HCT116 (cell line): ENCODE measurements around the gene FBXO7. TPM values are rescaled to one million over a fixed set of nuclear protein-coding genes. Genes with fewer than 3 reads are reported as not detected.

ENCODE experiments used
- ATAC-seq: fragments of 200-7000 bp; cut with Tn5 transposase; 2 replicates; pipeline ENCODE4 v1.9.1; 2020; ENCODE audit warnings: mild to moderate bottlenecking, moderate library complexity
- BruUV-seq: library from RNA; stranded (reverse); fragments of 400-500 nt; replicated peaks from 2 replicates; lab custom pipeline; 2021; lab: Mats Ljungman, UMichigan
- CTCF ChIA-PET: fragments of 300-600 bp; sonication (Branson Sonifier 250); formaldehyde crosslinking; loops from one replicate; lab custom pipeline; 2021; ENCODE audit warnings: antibody characterized with exemption; lab: Charles Lee
- POLR2A ChIA-PET: fragments of 300-600, 350-600 bp; sonication (Branson Sonifier 250); formaldehyde crosslinking; loops from one replicate; lab custom pipeline; 2021; ENCODE audit warnings: antibody characterized with exemption; lab: Charles Lee
- RAD21 ChIA-PET, 2 experiments: fragments of 300-600 bp; sonication (Branson Sonifier 250); formaldehyde crosslinking; loops; one replicate each; lab custom pipeline; 2023; ENCODE audit warnings: low total read pairs in 2 of 2; ENCODE audit not compliant: uncharacterized antibody in 2 of 2, unreplicated experiment in 2 of 2, low non-redundant PET in 1 of 2; lab: Charles Lee
- DNase-seq: peaks from one replicate; pipeline ENCODE4 v3.0.0-alpha.2; 2010; ENCODE audit warnings: low read depth, low spot score
- H2AFZ ChIP-seq: fragments of 200-600 bp; shearing (Covaris generic), sonication (generic); 2 replicates; pipeline ENCODE4 v1.6.1; 2017; ENCODE audit warnings: low read depth, mixed run types, mixed read lengths, antibody characterized with exemption, low read length; ENCODE audit not compliant: poor library complexity, severe bottlenecking
- H3K27ac ChIP-seq: 2 replicates; pipeline ENCODE4 v1.5.1; 2012; ENCODE audit warnings: low read depth, low read length
- H3K27me3 ChIP-seq: fragments of 200-600 bp; sonication (generic); 2 replicates; pipeline ENCODE4 v1.6.1; 2016; ENCODE audit warnings: mixed run types, low read length, mixed read lengths; ENCODE audit not compliant: insufficient read depth
- H3K36me3 ChIP-seq, 2 experiments: fragments of 200-500 bp in 1 of 2; fragments of 200-600 bp in 1 of 2; sonication (Bioruptor generic) in 1 of 2; sonication (generic) in 1 of 2; 2 replicates each; pipeline versions ENCODE4 v1.5.1 to v1.6.1; 2014 to 2016; ENCODE audit warnings: low read length in 2 of 2, inconsistent platforms in 1 of 2, mixed read lengths in 1 of 2, mixed run types in 1 of 2; ENCODE audit not compliant: insufficient read depth in 2 of 2, control insufficient read depth in 1 of 2
- H3K4me1 ChIP-seq, 2 experiments: fragments of 200-600 bp in 1 of 2; sonication (generic) in 1 of 2; 2 replicates each; pipeline versions ENCODE4 v1.5.1 to v1.6.1; 2012 to 2017; ENCODE audit warnings: low read length in 2 of 2, inconsistent platforms in 1 of 2, mild to moderate bottlenecking in 1 of 2, mixed read lengths in 1 of 2, mixed run types in 1 of 2, moderate library complexity in 1 of 2; ENCODE audit not compliant: insufficient read depth in 2 of 2, control insufficient read depth in 1 of 2
- H3K4me2 ChIP-seq: fragments of 200-600 bp; sonication (generic); 2 replicates; pipeline ENCODE4 v1.6.1; 2017; ENCODE audit warnings: mixed run types, low read length, mixed read lengths
- H3K4me3 ChIP-seq, 2 experiments: fragments of 200-600 bp in 1 of 2; sonication (generic) in 1 of 2; replicated peaks in 1 of 2; 2 replicates each; pipeline ENCODE4 v1.5.1; 2011 to 2016; ENCODE audit warnings: low read length in 2 of 2, control low read depth in 1 of 2, low read depth in 1 of 2, mild to moderate bottlenecking in 1 of 2, mixed read lengths in 1 of 2, mixed run types in 1 of 2
- H3K79me2 ChIP-seq: fragments of 200-600 bp; sonication (generic); 2 replicates; pipeline ENCODE4 v1.6.1; 2017; ENCODE audit warnings: mild to moderate bottlenecking, mixed run types, low read length, moderate library complexity, mixed read lengths; ENCODE audit not compliant: insufficient read depth
- H3K9ac ChIP-seq: fragments of 200-600 bp; sonication (generic); 2 replicates; pipeline ENCODE4 v1.6.1; 2016; ENCODE audit warnings: low read length, mixed read lengths
- H3K9me2 ChIP-seq: fragments of 200-600 bp; sonication (generic), shearing (Covaris generic); 2 replicates; pipeline ENCODE4 v1.6.1; 2017; ENCODE audit warnings: mixed run types, mild to moderate bottlenecking, moderate library complexity; ENCODE audit not compliant: insufficient read depth
- H3K9me3 ChIP-seq, 2 experiments: fragments of 200-500 bp in 1 of 2; fragments of 200-600 bp in 1 of 2; sonication (Bioruptor generic) in 1 of 2; sonication (generic) in 1 of 2; 2 replicates each; pipeline ENCODE4 v1.6.1; 2014 to 2017; ENCODE audit warnings: low read length in 2 of 2, mixed read lengths in 2 of 2, inconsistent platforms in 1 of 2, low read depth in 1 of 2, mild to moderate bottlenecking in 1 of 2, mixed run types in 1 of 2, moderate library complexity in 1 of 2; ENCODE audit not compliant: control insufficient read depth in 1 of 2, insufficient read depth in 1 of 2
- H4K20me1 ChIP-seq: fragments of 200-600 bp; sonication (generic), shearing (Covaris generic); 2 replicates; pipeline ENCODE4 v1.6.1; 2017; ENCODE audit warnings: mixed run types, mild to moderate bottlenecking, moderate library complexity; ENCODE audit not compliant: insufficient read depth
- CBX3 ChIP-seq: IDR thresholded peaks from 2 replicates; pipeline ENCODE4 v1.6.1; 2012; ENCODE audit warnings: low read depth
- CEBPB ChIP-seq: IDR thresholded peaks from 2 replicates; pipeline ENCODE4 v1.6.1; 2012; ENCODE audit warnings: low read depth
- FOSL1 ChIP-seq: IDR thresholded peaks from 2 replicates; pipeline ENCODE4 v1.6.1; 2012; ENCODE audit warnings: low read depth
- JUND ChIP-seq: IDR thresholded peaks from 2 replicates; pipeline ENCODE4 v1.6.1; 2012
- POLR2AphosphoS5 ChIP-seq: IDR thresholded peaks from 2 replicates; pipeline ENCODE4 v1.6.1; 2011; ENCODE audit warnings: mild to moderate bottlenecking, low read depth, low read length, moderate library complexity
- RAD21 ChIP-seq: IDR thresholded peaks from 2 replicates; pipeline ENCODE4 v1.6.1; 2012; ENCODE audit warnings: low read depth, mild to moderate bottlenecking
- SP1 ChIP-seq: IDR thresholded peaks from 2 replicates; pipeline ENCODE4 v1.6.1; 2012; ENCODE audit warnings: low read depth
- TCF7L2 ChIP-seq: IDR thresholded peaks from 2 replicates; pipeline ENCODE4 v1.7.0; 2011; ENCODE audit warnings: borderline replicate concordance, inconsistent platforms; ENCODE audit not compliant: insufficient read depth, insufficient read length; ENCODE audit errors: extremely low read depth
- ZNF274 ChIP-seq: fragments of 200-500 bp; sonication (Bioruptor generic); IDR thresholded peaks from 2 replicates; pipeline ENCODE4 v1.6.1; 2014; ENCODE audit warnings: mild to moderate bottlenecking, low read depth, low read length, inconsistent platforms
- intact Hi-C: fragments of 100-400 bp; cut with micrococcal nuclease; formaldehyde crosslinking; loops from 2 replicates; pipeline ENCODE4 v1.10.0; 2022
- total RNA-seq: library from RNA; stranded (reverse); gene quantifications from one replicate; pipeline ENCODE4 v1.2.1, GENCODE V29; 2021; ENCODE audit not compliant: unreplicated experiment
- TF ChIP-seq, protein P1 (sequence below): IDR thresholded peaks from 2 replicates; pipeline ENCODE4 v1.6.1; 2012; ENCODE audit warnings: low read depth
- TF ChIP-seq, protein P2 (sequence below): IDR thresholded peaks from 2 replicates; pipeline ENCODE4 v1.6.1; 2012

The FBXO7 gene
- total RNA-seq, 1 experiment from 2014 or later = 69.2 TPM

GRCh38 chr22:32492111-32492510 is 17.5 kb downstream of the FBXO7 start:
- ChIA-PET RAD21 (no interaction called here), POLR2A (no interaction called here), CTCF (no interaction called here)
- H3K4me3 ChIP-seq = no peak overlapping the region
- H2AFZ ChIP-seq = no peak overlapping the region
- no peaks in the 10 kb centered on the region for H3K27me3 ChIP-seq
- no peak overlapping the region for H3K4me2 ChIP-seq
- intact Hi-C loops = no loop called here
- no peak overlapping the region for H3K9ac ChIP-seq
- peaks cover 51 to 54% of the 10 kb centered on the region in 2 experiments for H3K36me3 ChIP-seq
- no peak for DNase-seq
- H3K9me2 ChIP-seq = no peaks in the 10 kb centered on the region
- H3K27ac ChIP-seq = no peak overlapping the region
- no peaks in the 10 kb centered on the region for H3K9me3 ChIP-seq
- H3K79me2 ChIP-seq = no peaks in the 10 kb centered on the region; the same call in 1 of the 2 replicates
- H3K4me1 ChIP-seq = no peaks in the 10 kb centered on the region
- TF ChIP-seq POLR2AphosphoS5 (no peak), RAD21 (no peak), TCF7L2 (no peak)
- TF ChIP-seq, protein P1, sequence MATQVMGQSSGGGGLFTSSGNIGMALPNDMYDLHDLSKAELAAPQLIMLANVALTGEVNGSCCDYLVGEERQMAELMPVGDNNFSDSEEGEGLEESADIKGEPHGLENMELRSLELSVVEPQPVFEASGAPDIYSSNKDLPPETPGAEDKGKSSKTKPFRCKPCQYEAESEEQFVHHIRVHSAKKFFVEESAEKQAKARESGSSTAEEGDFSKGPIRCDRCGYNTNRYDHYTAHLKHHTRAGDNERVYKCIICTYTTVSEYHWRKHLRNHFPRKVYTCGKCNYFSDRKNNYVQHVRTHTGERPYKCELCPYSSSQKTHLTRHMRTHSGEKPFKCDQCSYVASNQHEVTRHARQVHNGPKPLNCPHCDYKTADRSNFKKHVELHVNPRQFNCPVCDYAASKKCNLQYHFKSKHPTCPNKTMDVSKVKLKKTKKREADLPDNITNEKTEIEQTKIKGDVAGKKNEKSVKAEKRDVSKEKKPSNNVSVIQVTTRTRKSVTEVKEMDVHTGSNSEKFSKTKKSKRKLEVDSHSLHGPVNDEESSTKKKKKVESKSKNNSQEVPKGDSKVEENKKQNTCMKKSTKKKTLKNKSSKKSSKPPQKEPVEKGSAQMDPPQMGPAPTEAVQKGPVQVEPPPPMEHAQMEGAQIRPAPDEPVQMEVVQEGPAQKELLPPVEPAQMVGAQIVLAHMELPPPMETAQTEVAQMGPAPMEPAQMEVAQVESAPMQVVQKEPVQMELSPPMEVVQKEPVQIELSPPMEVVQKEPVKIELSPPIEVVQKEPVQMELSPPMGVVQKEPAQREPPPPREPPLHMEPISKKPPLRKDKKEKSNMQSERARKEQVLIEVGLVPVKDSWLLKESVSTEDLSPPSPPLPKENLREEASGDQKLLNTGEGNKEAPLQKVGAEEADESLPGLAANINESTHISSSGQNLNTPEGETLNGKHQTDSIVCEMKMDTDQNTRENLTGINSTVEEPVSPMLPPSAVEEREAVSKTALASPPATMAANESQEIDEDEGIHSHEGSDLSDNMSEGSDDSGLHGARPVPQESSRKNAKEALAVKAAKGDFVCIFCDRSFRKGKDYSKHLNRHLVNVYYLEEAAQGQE = no peak
- TF ChIP-seq, all 23 proteins: peak for 0
- no peak for ATAC-seq
- no TSS peak for BruUV-seq
- no peaks in the 10 kb centered on the region for H4K20me1 ChIP-seq

GRCh38 chr22:32493551-32493950 is 18.9 kb downstream of the FBXO7 start:
- DNase-seq = no peak
- no peaks in the 10 kb centered on the region; the same call in 1 of the 2 replicates for H3K79me2 ChIP-seq
- H3K27me3 ChIP-seq = no peaks in the 10 kb centered on the region
- no peak for ATAC-seq
- BruUV-seq = no TSS peak
- H3K27ac ChIP-seq = no peak overlapping the region
- no peaks in the 10 kb centered on the region for H3K9me3 ChIP-seq
- POLR2A ChIA-PET = no interaction called here
- RAD21 ChIA-PET = no interaction called here
- H3K36me3 ChIP-seq = peaks cover 55 to 60% of the 10 kb centered on the region in 2 experiments
- no peak overlapping the region for H3K9ac ChIP-seq
- H3K9me2 ChIP-seq = no peaks in the 10 kb centered on the region
- intact Hi-C loops = no loop called here
- CTCF ChIA-PET = no interaction called here
- no peaks in the 10 kb centered on the region for H3K4me1 ChIP-seq
- H3K4me3 ChIP-seq = no peak overlapping the region
- no peak overlapping the region for H3K4me2 ChIP-seq
- H4K20me1 ChIP-seq = no peaks in the 10 kb centered on the region
- H2AFZ ChIP-seq = no peak overlapping the region
- TF ChIP-seq JUND = no peak
- TF ChIP-seq FOSL1 = no peak
- TF ChIP-seq SP1 = no peak
- no peak for TF ChIP-seq CEBPB
- TF ChIP-seq, protein P2, sequence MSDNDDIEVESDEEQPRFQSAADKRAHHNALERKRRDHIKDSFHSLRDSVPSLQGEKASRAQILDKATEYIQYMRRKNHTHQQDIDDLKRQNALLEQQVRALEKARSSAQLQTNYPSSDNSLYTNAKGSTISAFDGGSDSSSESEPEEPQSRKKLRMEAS = no peak
- TF ChIP-seq ZNF274 = no peak
- TF ChIP-seq TCF7L2 = no peak
- TF ChIP-seq, protein P1 = no peak
- TF ChIP-seq CBX3 = no peak
